ENCODE data around the gene CAB39L.

DNA sequence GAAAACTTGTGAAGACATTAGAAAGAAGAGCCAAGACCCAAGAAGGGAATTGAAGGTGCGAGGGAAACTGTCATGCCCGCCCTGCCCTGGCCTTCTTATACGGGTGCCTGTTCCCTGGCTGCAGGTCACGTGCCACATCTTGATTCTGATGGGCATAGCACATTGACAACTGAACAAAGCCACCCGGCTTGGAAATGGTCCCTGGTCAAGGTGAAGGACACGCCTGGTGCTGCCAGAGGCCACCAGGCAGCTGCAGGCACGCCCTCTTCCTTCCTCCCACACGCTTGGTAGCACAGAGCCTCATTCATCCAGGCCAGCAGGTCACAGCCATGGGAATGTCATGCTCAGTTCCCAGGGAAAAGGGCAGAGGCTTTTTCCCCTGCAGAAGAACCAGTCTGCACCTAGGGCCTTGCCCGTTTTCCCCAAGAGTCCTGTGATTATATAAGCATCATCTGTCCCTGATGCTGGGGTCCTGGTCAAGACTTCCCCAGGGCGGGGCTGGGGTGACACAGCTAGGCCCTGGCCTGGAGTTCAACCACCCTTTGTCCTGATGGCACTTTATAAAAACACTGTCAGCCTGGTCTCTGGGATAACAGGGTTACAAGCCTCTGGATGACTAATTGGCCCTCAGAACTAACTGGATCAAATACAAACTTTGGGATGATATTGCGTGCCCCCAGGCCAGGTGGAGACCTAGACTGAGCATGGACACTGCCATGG, 140.2 kb downstream of the CAB39L start:
- TF ChIP-seq CTCF (IDR thresholded peaks at IDR 0.05): no peak
- no peak for TF ChIP-seq EP300 (IDR thresholded peaks at IDR 0.05)
